Peyer's patch (tissue), 4 donors: ENCODE measurements around the gene TBCB.

Experiments used
- CTCF ChIP-seq, 6 experiments: fragments of 450-650 bp in 4 of 6; fragments of 200-600 bp in 2 of 6; sonication (generic) in 1 of 6; IDR thresholded peaks; one replicate each; pipeline ENCODE4 v1.5.1; 2017 to 2019; ENCODE audit warnings: antibody characterized with exemption in 6 of 6, mild to moderate bottlenecking in 3 of 6, moderate library complexity in 1 of 6
- POLR2A ChIP-seq, 2 donors: fragments of 450-650 bp; IDR thresholded peaks; one replicate each; pipeline ENCODE4 v1.5.1; 2017; ENCODE audit warnings: antibody characterized with exemption in 2 of 2, mild to moderate bottlenecking in 2 of 2, moderate library complexity in 2 of 2

GRCh38 chr19:36114721-36115452, 381 bp upstream of the TBCB start, which contains the start of gene POLR2I:
- TF ChIP-seq CTCF (IDR thresholded peaks at IDR 0.05) (no peak), POLR2A (IDR thresholded peaks at IDR 0.05) (peak; percentile 56 to 69)
